Activated naive CD8-positive, alpha-beta T cell (primary cell): ENCODE results near the gene JAK3.
"Not testable (repeated sequence)": the region's sequence is repeated elsewhere in the genome, so short reads cannot be mapped to it uniquely, and the experiment has no call there.

Source experiments
- H3K27ac Mint-ChIP-seq: one replicate; pipeline ENCODE4 v1.8.0; 2021; ENCODE audit warnings: mixed read lengths
- H3K27me3 Mint-ChIP-seq: one replicate; pipeline ENCODE4 v1.8.0; 2021; ENCODE audit warnings: mixed read lengths
- H3K36me3 Mint-ChIP-seq: one replicate; pipeline ENCODE4 v1.8.0; 2021; ENCODE audit warnings: mixed read lengths
- H3K4me1 Mint-ChIP-seq: one replicate; pipeline ENCODE4 v1.8.0; 2021; ENCODE audit warnings: low read depth, mixed read lengths
- H3K4me3 Mint-ChIP-seq: one replicate; pipeline ENCODE4 v1.8.0; 2021; ENCODE audit warnings: mild to moderate bottlenecking, mixed read lengths
- H3K9me3 Mint-ChIP-seq: one replicate; pipeline ENCODE4 v1.8.0; 2021; ENCODE audit warnings: low read depth, mixed read lengths

JAK3 gene

DNA sequence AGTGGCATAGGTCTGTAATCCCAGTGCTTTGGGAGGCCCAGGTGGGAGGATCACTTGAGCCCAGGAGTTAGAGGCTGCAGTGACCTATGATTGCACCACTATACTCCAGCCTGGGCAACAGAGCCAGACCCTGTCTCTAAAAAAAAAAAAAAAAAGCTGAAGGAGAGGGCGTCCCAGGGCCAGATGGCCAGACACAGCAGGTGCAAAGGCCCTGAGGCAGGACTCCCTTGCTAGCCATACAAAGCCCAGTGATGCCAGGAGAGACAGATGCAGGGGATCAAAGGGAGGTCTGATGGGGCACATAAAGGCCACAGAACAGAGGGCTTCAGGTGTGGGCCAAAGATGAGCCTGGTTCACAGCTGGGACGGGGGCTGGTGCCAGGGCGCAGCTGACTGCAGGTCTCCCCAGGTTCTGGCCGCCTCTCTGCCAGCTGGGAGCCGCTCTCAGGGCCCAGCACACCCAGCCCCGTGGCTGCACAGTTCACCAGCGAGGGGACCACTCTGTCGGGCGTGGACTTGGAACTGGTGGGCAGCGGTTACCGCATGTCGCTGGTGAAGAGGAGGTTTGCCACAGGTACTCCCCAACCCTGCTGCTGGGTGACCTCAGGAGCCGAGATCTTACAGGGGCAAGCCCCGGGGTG lies 60.4 kb downstream of the JAK3 start:
- H3K4me3 Mint-ChIP-seq = no peak overlapping the region
- H3K27ac Mint-ChIP-seq = no peak overlapping the region
- no peaks in the 10 kb centered on the region for H3K27me3 Mint-ChIP-seq
- peaks cover 21% of the 10 kb centered on the region for H3K4me1 Mint-ChIP-seq
- no peaks in the 10 kb centered on the region for H3K9me3 Mint-ChIP-seq
- H3K36me3 Mint-ChIP-seq = peaks cover 6% of the 10 kb centered on the region

DNA sequence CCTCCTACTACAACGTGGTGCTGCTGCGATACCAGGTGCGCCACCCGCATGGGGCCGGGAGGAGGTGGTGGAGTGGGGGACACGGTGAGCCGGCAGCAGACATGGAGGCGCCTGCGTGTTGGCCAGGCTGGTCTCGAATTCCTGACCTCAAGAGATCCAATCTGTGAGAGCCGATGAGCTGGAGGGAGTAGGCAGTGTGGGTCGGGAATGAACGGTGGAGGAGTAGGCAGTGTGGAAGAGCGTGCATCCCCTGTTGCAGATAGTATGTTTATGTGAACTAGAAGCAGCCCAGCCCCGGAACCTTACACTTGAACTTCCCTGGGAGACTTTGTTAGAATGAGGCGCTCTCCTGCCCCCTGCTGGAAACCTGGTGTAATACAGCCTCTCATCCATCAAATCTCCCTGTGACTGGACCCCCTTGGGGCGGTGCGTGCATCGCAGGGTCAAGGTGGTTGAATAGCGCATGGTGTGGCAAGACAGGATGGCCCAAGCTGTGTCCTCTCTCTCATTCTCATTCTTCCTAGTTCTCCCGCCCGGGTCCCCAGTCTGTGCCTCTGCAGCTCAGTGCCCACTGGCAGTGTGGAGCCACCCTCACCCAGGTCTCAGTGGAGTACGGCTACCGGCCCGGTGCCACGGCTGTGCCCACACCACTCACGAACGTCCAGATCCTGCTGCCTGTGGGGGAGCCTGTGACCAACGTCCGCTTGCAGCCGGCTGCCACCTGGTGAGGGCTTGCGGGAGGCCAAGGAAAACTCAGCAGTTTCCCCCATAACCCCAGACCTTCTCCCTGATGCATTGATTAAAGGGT lies 63.4 kb downstream of the JAK3 start:
- Mint-ChIP-seq H3K36me3 (peaks cover 7% of the 10 kb centered on the region), H3K27ac (no peak overlapping the region), H3K4me1 (peaks cover 5% of the 10 kb centered on the region), H3K9me3 (no peaks in the 10 kb centered on the region), H3K4me3 (no peak overlapping the region), H3K27me3 (no peaks in the 10 kb centered on the region)

DNA sequence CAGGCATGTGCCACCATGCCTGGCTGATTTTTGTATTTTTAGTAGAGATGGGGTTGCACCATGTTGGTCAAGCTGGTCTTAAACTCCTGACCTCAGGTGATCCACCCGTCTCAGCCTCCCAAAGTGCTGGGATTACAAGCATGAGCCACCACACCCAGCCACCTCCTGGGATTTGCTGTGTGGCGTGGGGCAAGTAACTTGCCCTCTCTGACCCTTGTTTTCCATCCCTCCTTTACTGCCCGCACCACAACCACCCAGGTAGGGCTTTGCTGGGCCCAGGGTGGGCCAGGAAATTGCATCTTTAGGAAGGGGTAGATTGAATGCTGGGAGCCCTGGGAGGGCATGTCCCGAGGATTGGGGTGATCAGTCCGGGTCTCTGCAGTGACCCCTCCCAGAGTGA lies 64.1 kb downstream of the JAK3 start:
- H3K27ac Mint-ChIP-seq, H3K36me3 Mint-ChIP-seq: not testable (repeated sequence)

DNA sequence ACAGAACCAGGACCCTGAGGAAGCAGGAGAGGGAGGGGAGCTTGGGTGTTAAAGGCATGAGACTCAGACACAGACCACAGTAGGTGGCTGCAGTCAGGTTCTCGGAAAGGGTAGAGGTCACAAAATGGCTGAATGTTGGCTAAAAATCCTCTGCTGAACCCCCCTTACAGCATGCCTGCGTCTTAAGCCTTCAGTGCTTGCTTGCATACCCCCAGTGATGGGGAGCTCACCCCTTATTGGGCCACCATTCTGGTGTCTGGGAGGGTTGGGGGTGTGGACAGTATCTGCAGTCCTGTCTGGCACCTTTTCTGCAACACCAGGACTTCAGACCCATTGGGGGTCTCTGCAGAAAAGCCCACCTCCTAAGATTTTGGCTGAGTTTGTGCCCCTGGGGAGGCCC lies 67.0 kb downstream of the JAK3 start:
- H3K4me3 Mint-ChIP-seq = no peak overlapping the region
- no peaks in the 10 kb centered on the region for H3K9me3 Mint-ChIP-seq
- no peak overlapping the region for H3K27ac Mint-ChIP-seq
- H3K36me3 Mint-ChIP-seq = peaks cover 5% of the 10 kb centered on the region
- H3K4me1 Mint-ChIP-seq = peaks cover 12% of the 10 kb centered on the region
- H3K27me3 Mint-ChIP-seq = no peaks in the 10 kb centered on the region

More for the DNA sequence above, 64.1 kb downstream of the JAK3 start:
- not testable (repeated sequence) for H3K27me3 Mint-ChIP-seq, H3K9me3 Mint-ChIP-seq, H3K4me1 Mint-ChIP-seq, H3K4me3 Mint-ChIP-seq

DNA sequence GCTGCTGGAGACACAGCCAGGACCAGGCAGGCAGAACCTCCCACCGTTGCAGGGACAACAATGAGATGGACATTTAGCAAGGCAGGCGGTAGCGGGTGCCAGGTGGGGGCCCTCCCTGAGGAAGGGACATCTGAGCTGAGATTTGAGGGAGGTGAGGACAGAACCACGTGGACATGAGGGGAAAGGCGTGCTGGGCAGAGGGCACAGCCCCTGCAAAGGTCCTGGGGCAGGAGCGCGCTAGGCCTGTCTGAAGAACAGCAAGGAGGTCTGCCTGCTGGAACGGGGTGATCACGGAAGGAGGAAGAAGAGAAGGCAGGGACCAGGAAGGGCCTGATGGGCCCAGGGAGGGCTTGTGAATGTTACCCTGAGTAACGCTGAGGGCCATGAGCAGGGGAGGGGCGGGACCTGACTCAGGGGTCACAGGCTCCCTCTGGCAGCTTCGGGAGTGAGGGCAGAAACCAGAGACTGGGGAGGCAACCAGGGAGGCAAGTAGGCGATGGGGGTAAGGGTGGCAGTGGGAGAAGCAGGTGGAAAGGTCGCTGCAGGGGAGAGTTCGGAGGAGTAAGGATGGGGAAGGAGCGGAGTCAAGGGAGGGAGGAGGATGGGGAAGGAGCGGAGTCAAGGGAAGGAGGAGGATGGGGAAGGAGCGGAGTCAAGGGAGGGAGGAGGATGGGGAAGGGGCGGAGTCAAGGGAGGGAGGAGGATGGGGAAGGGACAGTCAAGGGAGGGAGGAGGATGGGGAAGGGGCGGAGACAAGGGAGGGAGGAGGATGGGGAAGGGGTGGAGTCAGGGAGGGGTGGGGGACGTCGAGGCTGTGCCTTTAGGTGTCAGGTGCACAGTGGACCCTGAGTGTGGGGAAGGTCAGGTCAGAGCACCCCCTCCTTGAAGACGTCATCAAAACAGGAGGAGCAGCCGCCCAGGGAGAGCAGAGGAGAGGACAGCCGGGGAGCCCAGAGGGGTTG lies 68.5 kb downstream of the JAK3 start:
- Mint-ChIP-seq H3K9me3 (no peaks in the 10 kb centered on the region), H3K36me3 (peaks cover 4% of the 10 kb centered on the region), H3K4me3 (no peak overlapping the region), H3K27ac (peak overlapping the region; percentile 59), H3K27me3 (no peaks in the 10 kb centered on the region), H3K4me1 (peaks cover 12% of the 10 kb centered on the region)

DNA sequence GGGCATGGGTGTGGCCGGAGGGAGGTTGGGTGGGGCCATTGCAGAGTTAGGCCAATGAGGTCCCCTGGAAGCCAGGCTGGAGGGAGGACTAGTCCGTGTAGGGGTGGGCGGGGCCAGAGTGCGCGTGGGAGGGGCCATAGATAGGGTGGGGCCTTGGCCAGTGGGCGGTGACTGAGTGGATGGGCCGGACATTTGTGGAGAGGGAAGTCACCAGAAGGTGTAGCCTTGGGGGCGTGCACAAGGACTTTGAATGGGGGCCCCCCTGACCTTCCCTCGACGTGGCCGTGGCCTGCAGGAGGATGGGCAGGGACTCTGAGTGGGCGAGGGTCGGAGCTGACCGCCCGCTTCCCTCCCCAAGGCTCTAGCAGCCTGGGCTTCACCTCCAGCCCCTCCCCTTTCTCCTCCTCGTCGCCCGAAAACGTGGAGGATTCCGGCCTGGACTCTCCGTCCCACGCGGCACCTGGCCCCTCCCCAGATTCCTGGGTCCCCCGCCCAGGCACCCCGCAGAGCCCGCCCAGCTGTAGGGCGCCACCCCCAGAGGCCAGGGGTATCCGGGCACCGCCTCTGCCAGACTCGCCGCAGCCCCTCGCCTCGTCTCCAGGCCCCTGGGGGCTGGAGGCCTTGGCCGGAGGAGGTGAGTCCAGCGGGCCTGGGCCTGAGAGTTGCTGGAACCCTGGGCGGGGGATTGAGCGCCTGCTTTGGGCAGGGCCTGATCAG lies 69.4 kb downstream of the JAK3 start:
- Mint-ChIP-seq H3K9me3 (no peaks in the 10 kb centered on the region), H3K27ac (no peak overlapping the region), H3K27me3 (no peaks in the 10 kb centered on the region), H3K4me3 (no peak overlapping the region), H3K4me1 (peaks cover 11% of the 10 kb centered on the region), H3K36me3 (peaks cover 4% of the 10 kb centered on the region)

DNA sequence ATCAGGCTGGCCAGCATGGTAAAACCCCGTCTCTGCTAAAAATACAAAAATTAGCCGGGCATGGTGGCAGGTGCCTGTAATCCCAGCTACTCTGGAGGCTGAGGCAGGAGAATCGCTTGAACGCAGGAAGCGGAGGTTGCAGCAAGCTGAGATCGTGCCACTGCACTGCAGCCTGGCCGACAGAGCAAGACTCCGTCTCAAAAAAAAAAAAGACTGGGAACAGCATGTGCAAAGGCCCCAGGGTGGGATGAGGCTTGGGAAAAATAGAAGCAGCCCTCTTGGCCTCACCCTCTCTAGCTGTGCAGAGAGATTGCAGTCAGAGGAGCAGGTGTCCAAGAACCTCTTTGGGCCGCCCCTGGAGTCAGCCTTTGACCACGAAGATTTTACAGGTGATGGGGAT lies 69.9 kb downstream of the JAK3 start:
- H3K27me3 Mint-ChIP-seq, H3K27ac Mint-ChIP-seq, H3K4me3 Mint-ChIP-seq, H3K9me3 Mint-ChIP-seq, H3K36me3 Mint-ChIP-seq: not testable (repeated sequence)
- peaks cover 11% of the 10 kb centered on the region for H3K4me1 Mint-ChIP-seq

DNA sequence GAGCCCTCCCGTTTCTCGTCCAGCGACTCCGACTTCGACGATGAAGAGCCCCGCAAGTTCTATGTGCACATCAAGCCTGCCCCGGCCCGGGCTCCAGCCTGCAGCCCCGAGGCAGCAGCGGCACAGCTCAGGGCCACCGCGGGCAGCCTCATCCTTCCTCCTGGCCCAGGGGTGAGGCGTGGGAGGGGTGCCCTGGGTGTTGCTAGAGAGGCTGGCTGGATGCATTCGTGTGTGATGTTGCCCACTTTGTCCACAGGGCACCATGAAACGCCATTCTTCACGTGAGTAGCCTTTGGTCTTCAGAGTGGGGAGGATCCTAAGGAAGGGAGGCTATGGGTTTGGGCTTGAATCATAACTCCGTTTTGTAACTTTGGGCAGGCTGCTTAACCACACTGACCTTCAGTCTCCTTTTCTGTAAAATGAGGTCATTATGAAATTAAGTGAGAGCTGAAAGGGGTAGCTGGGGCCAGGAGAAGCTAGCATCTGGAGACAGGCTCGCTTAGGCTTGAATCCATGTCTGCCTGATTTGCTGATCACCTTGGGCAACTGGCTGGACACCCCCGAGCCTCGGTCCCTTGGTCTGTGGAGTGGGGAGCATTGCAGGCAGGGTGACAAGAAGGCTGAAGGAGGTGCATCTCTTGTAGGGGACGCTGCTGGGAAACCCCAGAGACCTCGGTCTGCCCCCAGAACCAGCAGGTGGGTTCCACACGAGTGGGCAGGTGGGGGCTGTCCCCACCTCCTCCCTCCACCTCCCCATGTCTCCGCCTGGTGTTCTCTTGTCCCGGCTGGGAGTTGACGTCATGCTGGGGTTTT lies 71.6 kb downstream of the JAK3 start:
- peaks cover 11% of the 10 kb centered on the region for H3K4me1 Mint-ChIP-seq
- H3K9me3 Mint-ChIP-seq = no peaks in the 10 kb centered on the region
- H3K27me3 Mint-ChIP-seq = no peaks in the 10 kb centered on the region
- H3K36me3 Mint-ChIP-seq = peaks cover 2% of the 10 kb centered on the region
- H3K4me3 Mint-ChIP-seq = no peak overlapping the region
- H3K27ac Mint-ChIP-seq = no peak overlapping the region

DNA sequence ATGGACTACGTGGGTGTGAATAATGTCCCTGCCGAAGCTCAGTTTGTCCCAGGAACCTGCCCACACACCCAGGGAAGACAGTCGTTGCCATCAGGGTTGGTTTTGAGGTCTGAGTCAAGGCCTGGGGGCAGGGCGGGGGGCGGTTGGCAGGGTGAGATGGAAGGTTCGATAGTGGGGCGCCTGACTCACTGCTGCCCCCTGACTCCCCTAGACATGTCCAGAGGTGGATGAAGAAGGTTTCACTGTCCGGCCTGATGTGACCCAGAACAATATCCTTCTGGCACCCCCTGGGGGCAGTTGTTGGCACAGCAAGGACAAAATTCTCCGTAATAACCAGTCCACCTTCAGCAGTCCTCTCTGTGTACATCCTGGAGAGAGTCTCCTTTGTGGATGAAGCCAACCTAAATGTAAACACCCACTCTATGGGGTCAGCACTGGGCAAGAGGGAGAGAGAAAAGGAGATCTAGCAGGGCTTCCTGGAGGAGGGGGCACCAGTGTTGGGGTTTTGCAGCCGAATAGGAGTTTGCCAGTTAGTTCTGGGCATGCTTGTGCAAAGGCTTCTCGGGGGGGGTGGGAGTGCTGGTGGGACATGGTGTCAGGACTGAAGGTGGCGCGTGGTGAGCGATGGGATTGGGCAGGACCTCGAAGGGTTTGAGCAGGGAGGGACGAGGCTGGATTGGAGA lies 72.4 kb downstream of the JAK3 start:
- Mint-ChIP-seq H3K4me1 (peaks cover 11% of the 10 kb centered on the region), H3K27me3 (no peaks in the 10 kb centered on the region), H3K27ac (no peak overlapping the region), H3K36me3 (peaks cover 2% of the 10 kb centered on the region), H3K4me3 (no peak overlapping the region), H3K9me3 (no peaks in the 10 kb centered on the region)
